ENCODE results near the gene HMCN2.

- TF ChIP-seq CTCF (IDR thresholded peaks at IDR 0.05), result no peak
- no peak for TF ChIP-seq FOXJ3 (CRISPR knock-in tag; IDR thresholded peaks at IDR 0.05)
- TF ChIP-seq RAD21 (IDR thresholded peaks at IDR 0.05; ENCODE audit: low read length), result no peak
- no peak for TF ChIP-seq YY1 (IDR thresholded peaks at IDR 0.05; ENCODE audit: low read depth)
Observed at GRCh38 chr9:130479587-130479986, 214.0 kb downstream of the HMCN2 start.
